ENCODE results near the gene ZNF274. TPM values are rescaled to one million over a fixed set of nuclear protein-coding genes. Genes with fewer than 3 reads are reported as not detected.

The ZNF274 gene
- total RNA-seq, 4 donors from 2014 or later = 32.4 to 46.8 (median 39.7) TPM

- TF ChIP-seq CTCF (IDR thresholded peaks at IDR 0.05) = no peak
- no peak for TF ChIP-seq POLR2A (IDR thresholded peaks at IDR 0.05)
- Histone ChIP-seq H3K4me1 (no peaks in the 10 kb centered on the region), H3K9me3 (peaks cover 0 to 100% (median 56%) of the 10 kb centered on the region in 4 donors), H3K27ac (no peak overlapping the region), H3K36me3 (peaks cover 0 to 51% (median 39%) of the 10 kb centered on the region in 3 donors), H3K4me3 (no peak overlapping the region), H3K27me3 (no peaks in the 10 kb centered on the region)
- no peak for DNase-seq
Observed at GRCh38 chr19:58213075-58213369, 30.2 kb downstream of the ZNF274 start.

GRCh38 chr19:58217069-58217481 lies 34.2 kb downstream of the ZNF274 start:
- Histone ChIP-seq H3K9me3 (peaks cover 0 to 83% (median 32%) of the 10 kb centered on the region in 4 donors), H3K4me3 (no peak overlapping the region), H3K27me3 (no peaks in the 10 kb centered on the region), H3K36me3 (peaks cover 0 to 11% (median 9%) of the 10 kb centered on the region in 3 donors), H3K4me1 (no peaks in the 10 kb centered on the region), H3K27ac (no peak overlapping the region)
- DNase-seq = no peak
- no peak for TF ChIP-seq POLR2A (IDR thresholded peaks at IDR 0.05)
- no peak for TF ChIP-seq CTCF (IDR thresholded peaks at IDR 0.05)

GRCh38 chr19:58217607-58218391 lies 34.9 kb downstream of the ZNF274 start:
- TF ChIP-seq POLR2A (IDR thresholded peaks at IDR 0.05) (no peak), CTCF (IDR thresholded peaks at IDR 0.05) (no peak)
- H3K27me3 ChIP-seq = no peaks in the 10 kb centered on the region
- H3K27ac ChIP-seq = no peak overlapping the region
- H3K9me3 ChIP-seq = peaks cover 0 to 83% (median 27%) of the 10 kb centered on the region in 4 donors
- H3K4me1 ChIP-seq = no peaks in the 10 kb centered on the region
- H3K4me3 ChIP-seq = no peak overlapping the region
- H3K36me3 ChIP-seq = peaks cover 0 to 3% (median 2%) of the 10 kb centered on the region in 3 donors
- DNase-seq = no peak

GRCh38 chr19:58218899-58219298 lies 36.0 kb downstream of the ZNF274 start:
- Histone ChIP-seq H3K27ac (no peak overlapping the region), H3K36me3 (no peaks in the 10 kb centered on the region), H3K4me3 (no peak overlapping the region), H3K4me1 (no peaks in the 10 kb centered on the region), H3K9me3 (peaks cover 0 to 81% (median 23%) of the 10 kb centered on the region in 4 donors), H3K27me3 (no peaks in the 10 kb centered on the region)
- DNase-seq = no peak
- no peak for TF ChIP-seq CTCF (IDR thresholded peaks at IDR 0.05)
- no peak for TF ChIP-seq POLR2A (IDR thresholded peaks at IDR 0.05)

- Histone ChIP-seq H3K27ac (peak overlapping the region; percentile 57 to 81 (median 74)), H3K4me1 (peaks cover 0 to 15% (median 3%) of the 10 kb centered on the region in 4 donors), H3K4me3 (peak overlapping the region; percentile 60 to 97 (median 78)), H3K9me3 (peaks cover 0 to 63% (median 4%) of the 10 kb centered on the region in 4 donors), H3K36me3 (peaks cover 0 to 40% (median 0%) of the 10 kb centered on the region in 3 donors), H3K27me3 (no peaks in the 10 kb centered on the region)
- TF ChIP-seq POLR2A (IDR thresholded peaks at IDR 0.05) (no peak), CTCF (IDR thresholded peaks at IDR 0.05) (no peak)
- no peak for DNase-seq
Observed at GRCh38 chr19:58227964-58228584, 45.2 kb downstream of the ZNF274 start.
